CD14-positive monocyte (primary cell): ENCODE results near the gene NGFR. TPM values are rescaled to one million over a fixed set of nuclear protein-coding genes. Genes with fewer than 3 reads are reported as not detected.
"Not testable (repeated sequence)": the region's sequence is repeated elsewhere in the genome, so short reads cannot be mapped to it uniquely, and the experiment has no call there.

Experiments used
- DNase-seq, 3 donors: peaks; one replicate each; pipeline ENCODE4 v3.0.0-alpha.2; 2011 to 2022
- H2AFZ ChIP-seq: 2 replicates; pipeline ENCODE4 v1.6.0; 2012; ENCODE audit warnings: mild to moderate bottlenecking, low read depth, low read length, inconsistent platforms; ENCODE audit not compliant: insufficient read depth, poor library complexity, severe bottlenecking
- H3K27ac ChIP-seq, 2 donors: 1 replicate in 1 of 2; 2 replicates in 1 of 2; pipeline ENCODE4 v1.5.1; 2012 to 2013; ENCODE audit warnings: low read length in 2 of 2, control low read depth in 1 of 2, inconsistent platforms in 1 of 2, low read depth in 1 of 2, mild to moderate bottlenecking in 1 of 2
- H3K27me3 ChIP-seq, 2 donors: one replicate each; pipeline versions ENCODE4 v1.6.0 to v1.6.1; 2011 to 2013; ENCODE audit warnings: low read length in 2 of 2; ENCODE audit not compliant: control insufficient read depth in 2 of 2, insufficient read depth in 2 of 2
- H3K36me3 ChIP-seq, 2 donors: replicated peaks in 1 of 2; 1 replicate in 1 of 2; 2 replicates in 1 of 2; pipeline versions ENCODE4 v1.5.1 to v1.6.1; 2012 to 2013; ENCODE audit warnings: low read length in 2 of 2, control low read depth in 1 of 2, inconsistent platforms in 1 of 2, mild to moderate bottlenecking in 1 of 2; ENCODE audit not compliant: insufficient read depth in 2 of 2, control insufficient read depth in 1 of 2
- H3K4me1 ChIP-seq, 2 donors: 1 replicate in 1 of 2; 2 replicates in 1 of 2; pipeline versions ENCODE4 v1.5.1 to v1.6.1; 2012 to 2013; ENCODE audit warnings: low read length in 2 of 2, control low read depth in 1 of 2, inconsistent platforms in 1 of 2, mild to moderate bottlenecking in 1 of 2, moderate library complexity in 1 of 2; ENCODE audit not compliant: insufficient read depth in 2 of 2, control insufficient read depth in 1 of 2
- H3K4me2 ChIP-seq: replicated peaks from 2 replicates; pipeline ENCODE3; 2012; ENCODE audit warnings: low read length, moderate library complexity, mild to moderate bottlenecking; ENCODE audit not compliant: poor library complexity, severe bottlenecking; ENCODE audit errors: extremely low read depth
- H3K4me3 ChIP-seq, 3 experiments: fragments of 200-600 bp in 1 of 3; sonication (generic) in 1 of 3; replicated peaks in 1 of 3; 1 replicate in 2 of 3; 2 replicates in 1 of 3; pipeline ENCODE4 v1.5.1; 2011 to 2013; ENCODE audit warnings: low read length in 3 of 3, mild to moderate bottlenecking in 3 of 3, control low read depth in 2 of 3, low read depth in 2 of 3, inconsistent platforms in 1 of 3, moderate library complexity in 1 of 3
- H3K79me2 ChIP-seq: 2 replicates; pipeline ENCODE4 v1.6.0; 2012; ENCODE audit warnings: mild to moderate bottlenecking, control low read depth, inconsistent platforms, low read length, moderate library complexity; ENCODE audit not compliant: insufficient read depth
- H3K9ac ChIP-seq: 2 replicates; pipeline ENCODE4 v1.6.0; 2017; ENCODE audit warnings: low read length, mild to moderate bottlenecking; ENCODE audit not compliant: insufficient read depth, poor library complexity, severe bottlenecking
- H3K9me3 ChIP-seq, 2 donors: replicated peaks in 1 of 2; 1 replicate in 1 of 2; 2 replicates in 1 of 2; pipeline versions ENCODE4 v1.5.1 to v1.6.1; 2012 to 2013; ENCODE audit warnings: low read length in 2 of 2, control low read depth in 1 of 2; ENCODE audit not compliant: control insufficient read depth in 1 of 2, insufficient read depth in 1 of 2
- H4K20me1 ChIP-seq: 2 replicates; pipeline ENCODE4 v1.6.0; 2012; ENCODE audit warnings: mild to moderate bottlenecking, low read length, control low read depth, moderate library complexity; ENCODE audit not compliant: insufficient read depth
- H3K27ac Mint-ChIP-seq, 7 donors: one replicate each; pipeline ENCODE4 v1.8.0; 2020; ENCODE audit warnings: mild to moderate bottlenecking in 7 of 7, mixed read lengths in 7 of 7, moderate library complexity in 6 of 7, inconsistent platforms in 2 of 7
- H3K27me3 Mint-ChIP-seq, 3 donors: one replicate each; pipeline ENCODE4 v1.8.0; 2021 to 2022; ENCODE audit warnings: low read depth in 3 of 3, mild to moderate bottlenecking in 3 of 3, mixed read lengths in 3 of 3, moderate library complexity in 3 of 3, inconsistent platforms in 1 of 3
- H3K36me3 Mint-ChIP-seq, 2 donors: one replicate each; pipeline ENCODE4 v1.8.0; 2020; ENCODE audit warnings: mixed read lengths in 2 of 2, inconsistent platforms in 1 of 2, mild to moderate bottlenecking in 1 of 2
- H3K4me1 Mint-ChIP-seq: one replicate; pipeline ENCODE4 v1.8.0; 2020; ENCODE audit warnings: mild to moderate bottlenecking, mixed read lengths
- H3K4me3 Mint-ChIP-seq, 2 donors: one replicate each; pipeline ENCODE4 v1.8.0; 2020; ENCODE audit warnings: mild to moderate bottlenecking in 2 of 2, mixed read lengths in 2 of 2, moderate library complexity in 1 of 2
- H3K9me3 Mint-ChIP-seq, 7 donors: one replicate each; pipeline ENCODE4 v1.8.0; 2020 to 2022; ENCODE audit warnings: mixed read lengths in 7 of 7, mild to moderate bottlenecking in 6 of 7, moderate library complexity in 6 of 7, inconsistent platforms in 2 of 7
- CTCF ChIP-seq: fragments of 200-600 bp; IDR thresholded peaks from one replicate; pipeline ENCODE4 v1.8.0; 2022; ENCODE audit warnings: antibody characterized with exemption, mild to moderate bottlenecking
- WGBS: methylation state at CpG from one replicate; pipeline ENCODE4 v1.1.5; 2013; ENCODE audit warnings: missing lambda C conversion rate; ENCODE audit not compliant: insufficient coverage; 5-methylcytosine and 5-hydroxymethylcytosine counted together
- intact Hi-C, 2 donors: fragments of 100-400 bp; cut with micrococcal nuclease; formaldehyde crosslinking; loops; one replicate each; pipeline versions ENCODE4 v1.15.0 to v1.15.1; 2023
- polyA plus RNA-seq, 3 donors: library from polyadenylated mRNA; depleted of rRNA in 1 of 3; unstranded in 2 of 3; stranded (reverse) in 1 of 3; fragments of 300-500 nt in 2 of 3; fragments of >200 nt in 1 of 3; fragmentation: Illumina TruSeq in 2 of 3; gene quantifications; 1 replicate in 2 of 3; 2 replicates in 1 of 3; pipeline ENCODE4 v1.2.3, GENCODE V29; 2012 to 2021

NGFR gene
- polyA plus RNA-seq, 3 donors = 0.05 to 0.19 TPM; not detected in 1

GRCh38 chr17:49501496-49501895 lies 6.4 kb downstream of the NGFR start:
- TF ChIP-seq CTCF = no peak
- Histone ChIP-seq H4K20me1 (no peaks in the 10 kb centered on the region), H3K9me3 (peaks cover 0 to 9% of the 10 kb centered on the region in 2 donors), H2AFZ (no peak overlapping the region), H3K27me3 (peaks cover 41 to 68% of the 10 kb centered on the region in 2 donors), H3K4me1 (peaks cover 12 to 14% of the 10 kb centered on the region in 2 donors), H3K36me3 (no peaks in the 10 kb centered on the region), H3K4me3 (no peak overlapping the region), H3K4me2 (no peak overlapping the region), H3K27ac (no peak overlapping the region), H3K9ac (no peak overlapping the region), H3K79me2 (no peaks in the 10 kb centered on the region)
- 88% methylated on average over 2 of the region's 3 CpGs for WGBS
- intact Hi-C loops = no loop called here
- H3K27ac Mint-ChIP-seq = no peak overlapping the region
- H3K4me3 Mint-ChIP-seq = peak overlapping the region in 1 of 2 donors; percentile 49
- H3K36me3 Mint-ChIP-seq = peaks cover 0 to 6% of the 10 kb centered on the region in 2 donors
- no peak for DNase-seq
- H3K27me3 Mint-ChIP-seq = peaks cover 55 to 86% (median 82%) of the 10 kb centered on the region in 3 donors
- H3K4me1 Mint-ChIP-seq = peaks cover 11% of the 10 kb centered on the region
- peaks cover 0 to 20% (median 5%) of the 10 kb centered on the region in 7 donors for H3K9me3 Mint-ChIP-seq

GRCh38 chr17:49502254-49502653 lies 7.2 kb downstream of the NGFR start:
- Histone ChIP-seq H3K4me2 (no peak overlapping the region), H3K27me3 (peaks cover 34 to 61% of the 10 kb centered on the region in 2 donors)

GRCh38 chr17:49502680-49503079 lies 7.6 kb downstream of the NGFR start:
- H3K4me2 ChIP-seq, H3K9ac ChIP-seq, DNase-seq, H4K20me1 ChIP-seq, H3K27ac ChIP-seq, H2AFZ ChIP-seq, H3K36me3 Mint-ChIP-seq, H3K79me2 ChIP-seq, H3K4me3 ChIP-seq, H3K9me3 ChIP-seq, H3K36me3 ChIP-seq, H3K4me1 ChIP-seq, H3K4me1 Mint-ChIP-seq, intact Hi-C loops, H3K9me3 Mint-ChIP-seq: not testable (repeated sequence)
- peak overlapping the region in 1 of 2 donors; percentile 55 for H3K4me3 Mint-ChIP-seq
- no CpG with 5 or more reads among the region's 5 CpGs for WGBS
- H3K27me3 Mint-ChIP-seq = peaks cover 49 to 82% (median 80%) of the 10 kb centered on the region in 3 donors
- H3K27ac Mint-ChIP-seq = peak overlapping the region in 1 of 7 donors; percentile 80
- peaks cover 29 to 60% of the 10 kb centered on the region in 2 donors for H3K27me3 ChIP-seq

More at GRCh38 chr17:49502254-49502653, 7.2 kb downstream of the NGFR start:
- Histone ChIP-seq H3K9ac (no peak overlapping the region), H3K36me3 (no peaks in the 10 kb centered on the region), H3K27ac (no peak overlapping the region), H2AFZ (no peak overlapping the region), H3K79me2 (no peaks in the 10 kb centered on the region), H3K4me1 (peaks cover 5 to 6% of the 10 kb centered on the region in 2 donors), H3K4me3 (no peak overlapping the region), H4K20me1 (no peaks in the 10 kb centered on the region), H3K9me3 (peaks cover 0 to 5% of the 10 kb centered on the region in 2 donors)
- peaks cover 0 to 13% (median 5%) of the 10 kb centered on the region in 7 donors for H3K9me3 Mint-ChIP-seq
- H3K36me3 Mint-ChIP-seq = peaks cover 0 to 6% of the 10 kb centered on the region in 2 donors
- no peak for DNase-seq
- H3K4me1 Mint-ChIP-seq = peaks cover 5% of the 10 kb centered on the region
- no peak for TF ChIP-seq CTCF
- intact Hi-C loops = no loop called here
- H3K27ac Mint-ChIP-seq = no peak overlapping the region
- H3K27me3 Mint-ChIP-seq = peaks cover 51 to 82% (median 82%) of the 10 kb centered on the region in 3 donors
- WGBS = 50% methylated on average over 2 of the region's 4 CpGs
- peak overlapping the region in 1 of 2 donors; percentile 55 for H3K4me3 Mint-ChIP-seq
